ENCODE measurements around the gene ZNF524.

The ZNF524 gene

GRCh38 chr19:55644191-55644833 is 44.2 kb downstream of the ZNF524 start:
- DNase-seq (ENCODE audit: insufficient read length, low spot score) (no peak), FAIRE-seq (no peak)
- no peak for TF ChIP-seq POLR2AphosphoS5 (IDR thresholded peaks at IDR 0.05; ENCODE audit: low read depth, low read length)

- no peak for TF ChIP-seq SPI1 (IDR thresholded peaks at IDR 0.05; ENCODE audit: low read depth, low read length)
- TF ChIP-seq POU2F2 (IDR thresholded peaks at IDR 0.05; ENCODE audit: low read depth, low read length), result no peak
- TF ChIP-seq TAF1 (IDR thresholded peaks at IDR 0.05; ENCODE audit: low read depth, low read length), result no peak
- no peak for TF ChIP-seq PAX5 (IDR thresholded peaks at IDR 0.05; ENCODE audit: insufficient read depth, low read length, severe bottlenecking)
- no peak for TF ChIP-seq POLR2A (IDR thresholded peaks at IDR 0.05; ENCODE audit: low read depth, low read length)
- no peak for TF ChIP-seq POLR2AphosphoS5 (IDR thresholded peaks at IDR 0.05; ENCODE audit: low read depth, low read length)
- FAIRE-seq (no peak), DNase-seq (ENCODE audit: insufficient read length, low spot score) (no peak)
Measured at GRCh38 chr19:55644842-55645511, 44.9 kb downstream of the ZNF524 start.

GRCh38 chr19:55645512-55645881 is 45.4 kb downstream of the ZNF524 start:
- TF ChIP-seq POLR2A (IDR thresholded peaks at IDR 0.05; ENCODE audit: low read depth, low read length) (no peak), TAF1 (IDR thresholded peaks at IDR 0.05; ENCODE audit: low read depth, low read length) (no peak), POLR2AphosphoS5 (IDR thresholded peaks at IDR 0.05; ENCODE audit: low read depth, low read length) (no peak)
- FAIRE-seq, result no peak
- no peak for DNase-seq (ENCODE audit: insufficient read length, low spot score)

- FAIRE-seq (peak; percentile 41), DNase-seq (ENCODE audit: insufficient read length, low spot score) (no peak)
- TF ChIP-seq TAF1 (IDR thresholded peaks at IDR 0.05; ENCODE audit: low read depth, low read length) (no peak), POU2F2 (IDR thresholded peaks at IDR 0.05; ENCODE audit: low read depth, low read length) (no peak), PAX5 (IDR thresholded peaks at IDR 0.05; ENCODE audit: insufficient read depth, low read length, severe bottlenecking) (no peak), SPI1 (IDR thresholded peaks at IDR 0.05; ENCODE audit: low read depth, low read length) (no peak), POLR2AphosphoS5 (IDR thresholded peaks at IDR 0.05; ENCODE audit: low read depth, low read length) (no peak; the same call in 1 of the 2 replicates)
Measured at GRCh38 chr19:55646889-55647731, 47.0 kb downstream of the ZNF524 start.

- peak; percentile 24; the same call in 1 of the 2 replicates for TF ChIP-seq POU2F2 (IDR thresholded peaks at IDR 0.05; ENCODE audit: low read depth, low read length)
- TF ChIP-seq PAX5 (IDR thresholded peaks at IDR 0.05; ENCODE audit: insufficient read depth, low read length, severe bottlenecking), result peak; percentile 4
- TF ChIP-seq SPI1 (IDR thresholded peaks at IDR 0.05; ENCODE audit: low read depth, low read length), result no peak
- FAIRE-seq, result peak; percentile 91
- DNase-seq (ENCODE audit: insufficient read length, low spot score), result no peak
Measured at GRCh38 chr19:55647732-55648584, 47.9 kb downstream of the ZNF524 start, which contains the start of gene CCDC106. Gene CCDC106, plus strand, starts transcription at chr19:55648212. Its CDS starts 835 bp downstream, at chr19:55649047.

GRCh38 chr19:55648585-55649267 is 48.6 kb downstream of the ZNF524 start:
- DNase-seq (ENCODE audit: insufficient read length, low spot score), result no peak
- no peak for FAIRE-seq
- TF ChIP-seq POLR2AphosphoS5 (IDR thresholded peaks at IDR 0.05; ENCODE audit: low read depth, low read length), result no peak

- no peak for TF ChIP-seq POLR2AphosphoS5 (IDR thresholded peaks at IDR 0.05; ENCODE audit: low read depth, low read length)
- no peak for TF ChIP-seq TAF1 (IDR thresholded peaks at IDR 0.05; ENCODE audit: low read depth, low read length)
- no peak for TF ChIP-seq POLR2A (IDR thresholded peaks at IDR 0.05; ENCODE audit: low read depth, low read length)
- no peak for TF ChIP-seq POU2F2 (IDR thresholded peaks at IDR 0.05; ENCODE audit: low read depth, low read length)
- TF ChIP-seq SPI1 (IDR thresholded peaks at IDR 0.05; ENCODE audit: low read depth, low read length), result no peak
- no peak for TF ChIP-seq PAX5 (IDR thresholded peaks at IDR 0.05; ENCODE audit: insufficient read depth, low read length, severe bottlenecking)
- FAIRE-seq, result no peak
- no peak for DNase-seq (ENCODE audit: insufficient read length, low spot score)
Measured at GRCh38 chr19:55649268-55650125, 49.4 kb downstream of the ZNF524 start.

GRCh38 chr19:55650126-55650557 is 50.1 kb downstream of the ZNF524 start:
- FAIRE-seq (no peak), DNase-seq (ENCODE audit: insufficient read length, low spot score) (no peak)
- TF ChIP-seq PAX5 (IDR thresholded peaks at IDR 0.05; ENCODE audit: insufficient read depth, low read length, severe bottlenecking), result no peak
- no peak for TF ChIP-seq SPI1 (IDR thresholded peaks at IDR 0.05; ENCODE audit: low read depth, low read length)
- TF ChIP-seq TAF1 (IDR thresholded peaks at IDR 0.05; ENCODE audit: low read depth, low read length), result 0 out of 2 replicates have a peak, but pooled peaks have one; percentile 40
- TF ChIP-seq POLR2A (IDR thresholded peaks at IDR 0.05; ENCODE audit: low read depth, low read length), result peak; percentile 52
- TF ChIP-seq POLR2AphosphoS5 (IDR thresholded peaks at IDR 0.05; ENCODE audit: low read depth, low read length), result no peak
- no peak for TF ChIP-seq POU2F2 (IDR thresholded peaks at IDR 0.05; ENCODE audit: low read depth, low read length)
